ENCODE measurements around the gene SORT1.
A peak's percentile ranks its signal among the peaks of the same experiment; 100 is the strongest.

SORT1 gene

DNA sequence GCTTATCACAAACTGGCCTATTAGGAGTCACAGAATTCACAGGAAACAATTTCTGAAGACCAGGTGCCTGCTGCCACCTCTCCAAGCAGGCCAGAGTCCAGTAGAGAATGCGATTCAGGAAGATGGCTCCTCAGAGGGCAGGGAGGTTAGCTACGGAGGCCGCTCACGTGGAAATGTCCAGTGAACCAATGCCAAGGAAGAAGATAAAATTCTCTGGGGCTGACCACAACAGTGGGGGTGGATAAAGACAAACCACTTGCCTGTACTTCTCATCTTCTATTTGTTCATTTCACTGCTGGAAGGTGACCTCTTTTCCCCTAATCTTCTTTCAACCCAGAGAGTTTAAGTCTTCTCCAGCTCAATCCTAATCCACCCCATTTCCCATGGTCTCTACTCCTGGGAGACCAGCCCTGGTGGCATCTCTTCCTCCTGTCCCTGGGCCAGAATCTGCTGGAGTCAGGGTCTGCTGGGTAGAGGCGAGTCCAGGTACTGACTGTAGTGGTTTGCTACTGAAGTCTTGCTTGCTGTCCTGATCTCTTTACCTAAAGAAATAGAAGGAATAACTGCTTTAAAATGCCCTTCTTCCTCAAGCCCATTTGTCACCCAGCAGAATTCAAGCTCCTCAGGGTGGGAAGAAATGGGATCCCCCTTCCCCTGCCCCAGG is 118.0 kb downstream of the SORT1 start:
- no peak for DNase-seq (ENCODE audit: low spot score)
- no peak for TF ChIP-seq CTCF (IDR thresholded peaks at IDR 0.05; ENCODE audit: extremely low read depth, insufficient read depth, missing control alignments)
- in situ Hi-C loops (cut with MboI; ENCODE audit: low pct_unique_long_range_greater_than_20kb, low sequenced_read_pairs, unreplicated experiment): no loop called here

DNA sequence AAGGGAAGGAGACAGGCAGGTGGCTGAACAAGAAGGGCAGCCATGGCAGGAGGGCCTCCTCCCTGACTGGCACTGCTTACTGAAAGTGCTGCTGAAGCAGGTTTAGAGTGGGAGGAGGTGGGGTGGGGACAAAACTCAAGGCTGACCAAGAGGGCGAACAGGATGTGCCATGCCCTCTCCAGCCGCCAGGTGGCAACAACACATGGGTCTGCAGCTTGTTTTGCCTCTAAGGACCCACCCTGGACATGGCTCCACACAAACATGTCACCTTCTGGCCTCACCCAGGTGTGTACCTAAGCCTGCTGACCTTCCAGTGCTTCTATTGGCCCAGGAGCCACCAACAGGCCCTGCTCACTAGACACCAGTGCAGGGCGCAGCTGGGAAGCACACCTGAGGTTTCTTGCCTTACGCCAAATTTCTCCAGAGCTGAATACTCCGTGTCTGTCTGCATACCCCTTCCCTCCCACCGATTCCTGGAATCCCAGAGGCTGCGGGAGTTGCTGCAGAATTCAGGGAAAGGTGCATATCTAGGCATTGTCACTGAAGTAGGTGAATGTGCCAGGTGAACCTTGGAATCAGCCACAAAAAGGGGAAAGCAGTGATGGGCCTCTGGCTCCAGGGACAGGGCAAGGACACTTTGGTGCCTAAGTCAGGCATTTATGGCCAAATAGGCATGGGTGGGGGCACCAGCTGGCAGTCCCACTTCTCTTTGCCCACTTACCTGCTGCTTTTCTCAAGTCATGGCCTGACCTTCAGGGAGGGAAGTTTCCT is 120.1 kb downstream of the SORT1 start:
- in situ Hi-C loops (cut with MboI; ENCODE audit: low pct_unique_long_range_greater_than_20kb, low sequenced_read_pairs, unreplicated experiment): no loop called here

DNA sequence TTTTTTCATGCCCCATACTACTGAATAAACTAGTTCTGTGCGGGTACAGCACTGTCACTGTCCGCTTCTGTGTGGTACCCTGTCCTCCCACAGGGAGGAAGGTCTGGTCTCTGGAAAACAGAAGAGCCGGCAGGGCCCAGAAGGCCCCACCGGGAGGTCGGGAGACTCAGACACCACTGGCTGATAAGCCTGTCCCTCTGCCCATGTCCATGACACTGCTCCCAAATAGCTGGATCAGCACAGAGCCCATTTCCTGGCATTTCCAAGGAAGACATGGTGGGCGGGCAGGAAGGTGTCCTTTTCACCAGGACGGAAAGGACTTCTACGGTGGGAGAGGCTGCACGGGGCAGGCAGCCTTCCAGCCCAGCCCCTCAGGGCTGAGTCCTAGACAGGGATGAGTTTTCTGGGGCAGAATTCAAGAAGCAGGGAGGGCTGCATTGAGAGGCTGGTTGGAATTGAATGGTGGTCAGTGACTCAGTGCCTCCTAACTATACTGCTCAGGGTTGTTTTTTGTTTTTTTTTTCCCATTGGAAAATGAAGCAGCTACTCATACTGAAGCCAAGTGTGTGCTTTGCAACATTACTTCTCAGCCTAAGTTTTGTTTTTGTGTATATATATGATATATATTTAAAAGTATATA is 121.9 kb downstream of the SORT1 start:
- no peak for TF ChIP-seq CTCF (IDR thresholded peaks at IDR 0.05; ENCODE audit: extremely low read depth, insufficient read depth, missing control alignments)
- DNase-seq (ENCODE audit: low spot score): no peak
- in situ Hi-C loops (cut with MboI; ENCODE audit: low pct_unique_long_range_greater_than_20kb, low sequenced_read_pairs, unreplicated experiment): no loop called here

More for the DNA sequence above, 120.1 kb downstream of the SORT1 start:
- peak; percentile 93 for DNase-seq (ENCODE audit: low spot score)
- TF ChIP-seq CTCF (IDR thresholded peaks at IDR 0.05; ENCODE audit: extremely low read depth, insufficient read depth, missing control alignments): peak; percentile 92

GRCh38 chr1:109274533-109275476 is 122.9 kb downstream of the SORT1 start:
- in situ Hi-C loops (cut with MboI; ENCODE audit: low pct_unique_long_range_greater_than_20kb, low sequenced_read_pairs, unreplicated experiment): no loop called here
- no peak for DNase-seq (ENCODE audit: low spot score)
- no peak for TF ChIP-seq CTCF (IDR thresholded peaks at IDR 0.05; ENCODE audit: extremely low read depth, insufficient read depth, missing control alignments)

- in situ Hi-C loops (cut with MboI; ENCODE audit: low pct_unique_long_range_greater_than_20kb, low sequenced_read_pairs, unreplicated experiment): no loop called here
- no peak for TF ChIP-seq CTCF (IDR thresholded peaks at IDR 0.05; ENCODE audit: extremely low read depth, insufficient read depth, missing control alignments)
- no peak for DNase-seq (ENCODE audit: low spot score)
Observed at GRCh38 chr1:109273570-109274288, 124.0 kb downstream of the SORT1 start.
